CD4-positive, alpha-beta T cell treated with Interleukin-2 at 100 ng/mL for 4 hours (primary cell): ENCODE data around the gene MEI1.

Experiments
- DNase-seq: peaks from one replicate; pipeline ENCODE4 v3.0.0-alpha.2; 2020; ENCODE audit warnings: low spot score

The MEI1 gene

DNA sequence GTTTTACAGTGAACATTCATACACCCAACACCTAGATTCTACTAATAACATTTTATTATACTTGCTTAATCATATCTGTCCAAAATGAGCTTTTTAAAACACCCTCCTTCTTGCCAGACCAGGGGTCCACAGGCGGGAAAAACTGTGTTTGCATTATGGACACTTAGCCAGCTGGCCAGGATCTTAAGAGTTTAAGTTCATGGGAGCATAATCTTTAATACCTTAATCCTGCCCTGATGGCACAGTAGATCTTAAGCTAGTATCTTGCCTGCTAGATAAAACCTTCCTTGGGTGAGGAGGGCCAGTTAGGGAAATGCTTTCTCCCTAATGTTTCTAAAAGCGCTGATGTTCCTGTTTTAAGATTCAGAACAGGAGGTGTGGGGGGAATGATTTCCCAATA, 88.0 kb downstream of the MEI1 start:
- no peak for DNase-seq

- no peak for DNase-seq
Observed at GRCh38 chr22:41793871-41794270, 94.6 kb downstream of the MEI1 start.

DNA sequence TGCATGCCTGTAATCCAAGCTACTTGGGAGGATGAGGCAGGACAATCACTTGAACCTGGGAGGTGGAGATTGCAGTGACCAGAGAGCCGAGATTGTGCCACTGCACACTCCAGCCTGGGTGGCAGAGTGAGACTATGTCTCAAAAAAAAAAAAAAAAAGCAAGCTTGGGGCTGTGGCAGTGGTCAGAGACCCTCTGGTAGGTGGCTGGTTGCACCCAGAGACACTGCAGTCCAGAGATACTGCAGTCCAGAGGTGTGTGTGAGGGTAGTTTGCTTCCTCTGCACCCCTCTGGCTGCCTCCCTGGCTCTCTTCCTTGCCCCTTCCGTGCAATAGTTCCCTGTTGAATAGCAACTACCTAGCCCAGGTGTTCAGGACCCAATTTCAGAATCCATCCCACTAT, 99.4 kb downstream of the MEI1 start:
- no peak for DNase-seq

GRCh38 chr22:41799486-41800347, 100.4 kb downstream of the MEI1 start:
- no peak for DNase-seq

DNA sequence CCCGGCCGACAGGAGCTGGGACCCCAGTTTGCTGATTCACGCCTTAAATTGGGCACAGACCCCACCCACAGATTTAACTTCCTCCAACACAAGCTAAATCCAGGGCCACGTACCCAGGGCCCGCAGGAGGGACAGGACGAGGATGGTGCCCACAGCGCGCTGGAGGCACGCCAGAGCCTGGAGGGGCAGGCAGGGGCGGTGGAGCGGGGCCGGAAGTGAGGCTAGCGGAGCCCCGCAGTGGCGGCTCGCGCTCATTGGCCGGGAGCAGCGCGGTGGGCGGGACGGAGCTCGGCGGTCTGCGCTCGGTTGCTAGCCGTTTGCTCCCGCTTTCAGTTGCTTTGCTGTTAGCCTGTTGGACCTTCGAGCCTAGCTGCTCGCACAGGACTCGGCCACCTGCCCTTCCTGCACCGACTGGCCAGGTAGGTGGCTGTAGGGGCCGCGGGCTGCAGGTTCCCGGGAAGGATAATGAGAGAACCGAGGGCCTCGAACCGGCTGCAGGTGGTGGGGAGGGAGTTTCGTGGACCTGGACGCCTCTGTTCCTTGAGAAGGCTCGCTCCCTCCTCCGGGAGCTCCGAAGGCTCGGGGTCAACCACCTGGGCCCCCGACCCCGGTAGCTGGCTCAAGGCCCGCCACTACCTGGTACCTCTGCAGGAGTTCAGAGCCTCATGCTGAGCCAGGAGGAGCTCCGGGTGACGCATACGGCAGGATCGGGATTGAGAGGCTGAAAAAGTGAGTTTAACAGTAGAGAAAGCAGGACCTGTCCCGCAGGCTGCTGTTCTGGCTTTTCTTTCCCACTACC, 101.2 kb downstream of the MEI1 start, which contains the start of gene CCDC134:
Gene CCDC134 (plus strand): TSS at position 332 of the 799 bp plus-strand sequence. CDS start 8,212 bp downstream, outside the sequence.
- peak; percentile 90 for DNase-seq

DNA sequence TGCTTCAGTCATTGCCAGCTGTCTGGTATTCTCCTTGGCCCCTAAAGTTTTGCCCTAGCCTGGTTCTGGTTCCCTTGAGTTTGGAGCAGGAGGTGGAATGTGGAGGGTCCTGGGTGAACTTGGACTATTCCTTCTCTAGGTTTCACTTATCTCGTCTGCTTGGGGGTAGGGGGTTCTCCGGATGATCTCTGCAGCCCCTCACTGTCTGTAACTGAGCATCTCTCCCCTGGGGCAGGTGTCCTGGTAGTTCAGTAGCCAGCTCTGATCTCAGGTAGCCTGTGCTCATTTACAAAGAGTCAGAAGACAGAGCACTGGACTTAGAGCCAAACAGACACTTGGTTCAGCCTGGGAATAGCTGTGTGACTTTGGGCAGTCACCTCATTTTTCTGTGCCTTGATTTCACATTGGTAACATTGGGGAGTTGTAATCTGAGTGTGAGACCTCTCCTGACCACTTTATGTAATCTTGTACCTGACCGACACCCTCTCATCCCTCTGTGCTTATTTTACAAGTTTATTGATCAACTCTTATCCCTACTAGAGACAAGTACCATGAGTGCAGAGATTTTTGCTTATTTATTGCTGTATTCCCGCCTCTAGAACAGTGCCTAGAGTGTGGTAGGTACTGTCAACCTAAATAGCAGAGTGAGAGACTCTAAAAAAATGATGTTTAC, 102.0 kb downstream of the MEI1 start:
- no peak for DNase-seq

DNA sequence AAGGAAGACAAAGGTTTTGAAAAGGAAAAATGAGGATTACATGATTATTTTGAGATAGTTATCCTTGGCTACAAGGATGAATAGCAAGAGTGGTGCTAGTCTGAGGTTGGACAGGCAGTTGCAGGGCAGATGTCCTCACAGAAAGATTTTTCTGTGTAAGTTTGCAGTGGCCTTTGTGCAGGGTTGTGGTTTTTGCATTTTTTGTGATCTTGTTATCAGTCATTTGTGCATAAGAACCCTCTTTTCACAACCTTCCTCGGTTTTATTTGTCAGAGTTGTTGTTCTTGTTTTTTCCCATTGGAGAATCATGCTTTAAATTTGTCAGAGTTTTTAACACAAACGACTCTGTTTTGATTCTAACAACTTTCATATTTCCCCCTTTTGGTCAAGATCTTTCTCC, 102.6 kb downstream of the MEI1 start:
- no peak for DNase-seq

- no peak for DNase-seq
Observed at GRCh38 chr22:41805639-41806038, 106.3 kb downstream of the MEI1 start.

GRCh38 chr22:41808400-41808799, 109.1 kb downstream of the MEI1 start:
- DNase-seq, result no peak

DNA sequence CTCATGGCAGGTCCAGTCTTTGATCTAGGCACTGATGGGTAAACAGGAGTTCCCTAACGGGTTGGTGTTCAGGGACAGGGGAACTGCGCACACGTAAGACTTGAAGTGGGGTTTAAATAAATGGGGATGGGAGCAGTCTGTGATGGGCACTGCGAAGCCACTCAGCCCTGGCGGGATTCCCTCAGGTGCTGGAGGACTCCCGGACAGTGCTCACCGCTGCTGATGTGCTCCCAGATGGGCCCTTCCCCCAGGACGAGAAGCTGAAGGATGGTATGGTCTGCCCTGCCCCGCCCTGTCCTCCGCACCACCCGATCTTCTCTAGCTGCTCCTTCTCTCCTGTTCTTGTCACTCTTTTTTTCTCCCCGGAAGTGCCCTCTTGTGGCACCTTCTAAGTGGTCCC, 110.7 kb downstream of the MEI1 start:
- no peak for DNase-seq

- no peak for DNase-seq
Observed at GRCh38 chr22:41812805-41813545, 113.7 kb downstream of the MEI1 start.

DNA sequence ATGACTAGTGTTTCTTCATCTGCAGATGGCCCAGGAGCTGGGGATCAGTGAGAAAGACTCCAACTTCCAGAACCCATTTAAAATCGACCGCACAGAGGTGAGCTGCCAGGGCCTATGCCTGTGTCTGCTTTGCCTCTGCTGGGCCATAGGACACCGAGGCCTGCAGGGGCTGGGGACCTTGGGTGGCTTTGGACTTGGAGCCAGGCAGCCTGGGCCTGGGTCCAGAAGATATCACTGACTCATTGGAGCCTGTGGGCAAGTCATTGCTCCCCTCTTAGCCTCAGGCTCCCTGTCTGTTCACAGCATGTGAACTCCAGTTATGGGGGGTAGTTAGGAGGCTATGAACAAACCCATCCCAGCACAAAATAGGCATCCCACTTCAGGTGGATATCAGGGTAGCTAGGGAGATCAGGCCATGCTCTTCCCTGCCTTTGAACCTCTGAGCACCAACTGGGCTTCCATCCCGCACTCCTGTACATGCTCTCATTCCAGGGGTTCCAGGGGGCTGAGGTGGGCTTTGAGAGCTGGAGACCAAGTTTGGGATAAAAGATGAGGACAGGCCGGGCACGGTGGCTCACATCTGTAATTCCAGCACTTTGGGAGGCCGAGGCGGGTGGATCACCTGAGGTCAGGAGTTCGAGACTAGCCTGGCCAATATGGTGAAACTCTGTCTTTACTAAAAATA, 114.6 kb downstream of the MEI1 start:
- DNase-seq, result no peak

DNA sequence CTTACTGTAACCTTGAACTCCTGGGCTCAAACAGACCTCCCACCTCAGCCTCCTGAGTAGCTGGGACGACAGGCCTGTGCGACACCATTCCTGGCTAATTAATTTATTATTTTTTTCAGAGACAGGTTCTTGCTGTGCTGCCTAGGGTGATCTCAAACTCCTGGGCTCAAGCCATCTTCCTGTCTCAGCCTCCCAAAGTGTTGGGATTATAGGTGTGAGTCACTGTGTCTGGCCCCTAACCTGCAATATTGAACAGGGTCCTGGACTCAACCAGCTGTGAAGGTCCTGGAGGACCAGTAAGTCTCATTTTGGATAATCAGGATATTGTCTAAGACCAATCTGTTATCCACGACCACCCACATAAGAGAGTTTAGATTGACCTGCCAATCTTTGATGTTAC, 116.4 kb downstream of the MEI1 start:
- no peak for DNase-seq

DNA sequence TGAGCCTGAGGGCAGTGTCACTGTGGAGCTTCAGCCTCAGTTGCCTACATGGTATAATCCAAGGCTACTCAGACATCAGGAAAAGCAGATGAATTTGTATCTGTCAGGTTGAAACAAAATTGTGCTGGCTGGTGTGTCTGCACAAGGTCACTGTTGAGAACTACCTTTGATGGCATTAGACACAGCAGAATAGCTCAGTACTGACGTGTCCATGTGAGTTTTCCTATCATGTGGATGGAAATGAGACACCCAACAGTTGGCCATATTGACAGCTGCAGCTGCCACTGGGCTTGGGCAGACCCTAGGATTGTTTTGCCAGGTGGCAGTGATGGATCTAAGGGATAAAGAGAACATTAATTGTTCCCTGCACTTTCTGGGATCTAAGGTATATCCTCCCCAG, 116.9 kb downstream of the MEI1 start:
- DNase-seq, result no peak

- DNase-seq, result no peak
Observed at GRCh38 chr22:41816871-41817270, 117.6 kb downstream of the MEI1 start.

DNA sequence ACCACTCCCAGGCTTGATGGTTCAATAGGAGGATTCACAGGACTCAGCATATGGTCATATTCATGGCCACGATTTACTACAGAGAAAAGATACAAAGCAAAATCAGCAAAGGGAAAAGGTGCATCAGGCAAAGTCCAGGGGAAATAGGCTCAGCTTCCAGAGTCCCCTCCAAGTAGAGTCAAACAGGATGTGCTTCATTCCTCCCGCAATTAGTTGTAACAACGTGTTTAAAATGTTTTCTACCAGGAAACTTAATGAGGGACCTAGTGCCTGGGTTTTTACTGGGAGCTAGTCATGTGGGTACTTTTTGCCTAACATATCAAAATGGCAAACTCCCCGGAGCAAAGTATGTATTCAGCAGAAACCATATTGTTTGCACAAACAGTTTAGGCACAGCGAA, 118.7 kb downstream of the MEI1 start:
- no peak for DNase-seq

- no peak for DNase-seq
Observed at GRCh38 chr22:41818596-41818995, 119.3 kb downstream of the MEI1 start.

DNA sequence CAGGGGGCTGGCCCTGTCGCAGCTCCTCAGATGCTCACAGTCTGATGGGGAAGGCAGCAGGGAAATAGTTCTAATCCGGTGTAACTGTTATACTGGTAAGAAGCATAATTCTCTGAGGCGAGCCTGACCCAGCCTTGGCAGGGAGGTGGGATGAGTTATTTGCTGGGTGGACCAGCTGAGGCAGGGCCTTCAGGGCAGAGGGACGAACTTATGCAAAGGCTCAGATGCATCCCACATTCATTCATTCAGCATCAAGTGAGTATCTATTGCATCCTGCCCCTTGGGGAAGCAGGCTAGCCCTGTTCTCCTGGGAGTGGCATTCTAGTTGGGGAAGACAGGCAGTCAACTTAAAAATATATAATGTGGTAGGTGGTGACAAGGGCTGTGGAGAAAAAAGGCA, 120.0 kb downstream of the MEI1 start:
- no peak for DNase-seq

DNA sequence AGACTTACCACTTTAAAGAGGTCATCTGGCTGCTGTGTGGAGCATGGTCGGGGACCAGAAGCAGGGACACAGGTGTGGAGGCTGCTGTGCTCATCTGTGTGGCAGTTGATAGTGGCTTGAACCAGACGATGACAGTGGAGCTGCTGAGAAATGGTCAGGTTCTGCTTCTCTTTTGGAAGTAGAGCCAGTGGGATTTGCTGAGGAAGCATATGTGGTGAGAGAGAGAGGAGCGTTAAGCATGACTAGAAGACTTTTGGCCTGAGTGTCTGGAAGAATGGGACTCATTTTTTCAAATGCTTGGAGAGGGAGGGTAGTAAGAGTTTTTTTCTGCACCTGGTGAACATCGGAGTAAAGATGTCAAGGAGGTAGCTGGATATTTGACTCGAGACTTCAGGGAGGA, 121.1 kb downstream of the MEI1 start:
- no peak for DNase-seq

GRCh38 chr22:41821471-41822316, 122.4 kb downstream of the MEI1 start:
- DNase-seq, result no peak
